Osteoblast (primary cell): ENCODE measurements around the gene ALCAM. TPM values are rescaled to one million over a fixed set of nuclear protein-coding genes. Genes with fewer than 3 reads are reported as not detected.

Experiments
- DNase-seq: peaks from one replicate; pipeline ENCODE4 v3.0.0; 2011; ENCODE audit warnings: low spot score, mixed read lengths; ENCODE audit not compliant: insufficient read length; ENCODE audit errors: missing footprints
- H2AFZ ChIP-seq: 2 replicates; pipeline ENCODE4 v1.6.0; 2011; ENCODE audit warnings: mild to moderate bottlenecking, low read length
- H3K27ac ChIP-seq: 2 replicates; pipeline ENCODE4 v1.5.1; 2011; ENCODE audit warnings: mild to moderate bottlenecking, low read depth, low read length, moderate library complexity
- H3K27me3 ChIP-seq: 2 replicates; pipeline ENCODE4 v1.6.0; 2012; ENCODE audit warnings: mild to moderate bottlenecking, control low read depth, inconsistent platforms, low read length, moderate library complexity; ENCODE audit not compliant: insufficient read depth
- H3K36me3 ChIP-seq: 2 replicates; pipeline ENCODE4 v1.5.1; 2011; ENCODE audit warnings: mild to moderate bottlenecking, low read length, control low read depth, moderate library complexity; ENCODE audit not compliant: insufficient read depth
- H3K4me1 ChIP-seq: 2 replicates; pipeline ENCODE4 v1.5.1; 2011; ENCODE audit warnings: mild to moderate bottlenecking, low read length, control low read depth, moderate library complexity; ENCODE audit not compliant: insufficient read depth
- H3K4me2 ChIP-seq: 2 replicates; pipeline ENCODE4 v1.6.0; 2011; ENCODE audit warnings: mild to moderate bottlenecking, low read length; ENCODE audit not compliant: insufficient read depth
- H3K4me3 ChIP-seq: fragments of 200-600 bp; sonication (generic); 3 replicates; pipeline ENCODE4 v1.5.1; 2012; ENCODE audit warnings: mild to moderate bottlenecking, low read length, inconsistent platforms; ENCODE audit not compliant: insufficient read depth
- H3K79me2 ChIP-seq: 2 replicates; pipeline ENCODE4 v1.6.0; 2012; ENCODE audit warnings: mild to moderate bottlenecking, low read length, control low read depth, inconsistent platforms; ENCODE audit not compliant: insufficient read depth
- H3K9me3 ChIP-seq: 2 replicates; pipeline ENCODE4 v1.5.1; 2011; ENCODE audit warnings: low read depth, low read length, control low read depth
- H4K20me1 ChIP-seq: 2 replicates; pipeline ENCODE4 v1.6.0; 2012; ENCODE audit warnings: mild to moderate bottlenecking, low read length, control low read depth; ENCODE audit not compliant: insufficient read depth
- CTCF ChIP-seq: IDR thresholded peaks from 2 replicates; pipeline ENCODE4 v1.5.1; 2011; ENCODE audit warnings: mild to moderate bottlenecking, low read depth, low read length, moderate library complexity; ENCODE audit errors: extremely low read depth
- total RNA-seq: library from RNA; depleted of rRNA; stranded (reverse); fragments of >200 nt; gene quantifications from 2 replicates; pipeline ENCODE4 v1.2.3, GENCODE V29; 2012

The ALCAM gene
- total RNA-seq, 1 donor = 178 TPM

- Histone ChIP-seq H3K36me3 (no peaks in the 10 kb centered on the region), H4K20me1 (no peaks in the 10 kb centered on the region), H3K4me2 (no peak overlapping the region), H3K27ac (no peak overlapping the region), H3K4me1 (no peaks in the 10 kb centered on the region), H3K4me3 (no peak overlapping the region), H3K9me3 (no peaks in the 10 kb centered on the region), H2AFZ (no peak overlapping the region), H3K27me3 (no peaks in the 10 kb centered on the region), H3K79me2 (no peaks in the 10 kb centered on the region)
- DNase-seq = no peak
- TF ChIP-seq CTCF = no peak
Observed at GRCh38 chr3:105622169-105622568, 255.5 kb downstream of the ALCAM start.
